Transverse colon (tissue), 4 donors: ENCODE results near the gene PPP1R13B.

Experiments used
- EP300 ChIP-seq: sonication (generic); formaldehyde crosslinking; IDR thresholded peaks from one replicate; pipeline ENCODE4 v1.6.1; 2017; ENCODE audit warnings: antibody characterized with exemption, low read depth
- POLR2A ChIP-seq: fragments of 450-650 bp; IDR thresholded peaks from one replicate; pipeline ENCODE4 v1.6.1; 2016; ENCODE audit warnings: antibody characterized with exemption, mild to moderate bottlenecking, moderate library complexity
- POLR2AphosphoS5 ChIP-seq, 3 donors: sonication (generic); formaldehyde crosslinking; IDR thresholded peaks; one replicate each; pipeline ENCODE4 v1.6.1; 2016; ENCODE audit warnings: antibody characterized with exemption in 3 of 3
- TF ChIP-seq, protein P1 (sequence below), 5 experiments: fragments of 200-600 bp in 3 of 5; fragments of 450-650 bp in 2 of 5; sonication (generic) in 3 of 5; IDR thresholded peaks; 1 replicate in 2 of 5; 2 replicates in 3 of 5; pipeline ENCODE4 v1.5.1; 2016 to 2017; ENCODE audit warnings: antibody characterized with exemption in 5 of 5, inconsistent platforms in 3 of 5, mild to moderate bottlenecking in 2 of 5, moderate library complexity in 1 of 5

DNA sequence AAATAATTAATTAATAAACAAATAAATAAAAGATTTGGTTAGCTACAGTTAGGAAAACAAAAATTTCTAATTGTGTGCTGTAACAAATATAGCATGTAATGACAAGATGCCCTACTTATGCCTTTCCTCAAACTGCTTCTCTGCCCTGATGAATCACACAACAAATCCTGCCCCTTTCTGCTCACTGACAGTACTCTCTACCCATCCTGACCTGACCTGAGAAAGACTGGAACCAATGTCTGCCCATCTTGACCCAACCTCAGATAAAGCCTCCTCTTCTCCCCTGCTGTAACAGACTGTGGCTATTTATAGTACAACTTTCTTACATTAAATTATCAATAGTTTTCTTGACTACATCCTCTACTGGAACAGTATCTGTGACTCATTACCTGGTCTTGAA, 43.7 kb downstream of the PPP1R13B start:
- TF ChIP-seq, protein P1, sequence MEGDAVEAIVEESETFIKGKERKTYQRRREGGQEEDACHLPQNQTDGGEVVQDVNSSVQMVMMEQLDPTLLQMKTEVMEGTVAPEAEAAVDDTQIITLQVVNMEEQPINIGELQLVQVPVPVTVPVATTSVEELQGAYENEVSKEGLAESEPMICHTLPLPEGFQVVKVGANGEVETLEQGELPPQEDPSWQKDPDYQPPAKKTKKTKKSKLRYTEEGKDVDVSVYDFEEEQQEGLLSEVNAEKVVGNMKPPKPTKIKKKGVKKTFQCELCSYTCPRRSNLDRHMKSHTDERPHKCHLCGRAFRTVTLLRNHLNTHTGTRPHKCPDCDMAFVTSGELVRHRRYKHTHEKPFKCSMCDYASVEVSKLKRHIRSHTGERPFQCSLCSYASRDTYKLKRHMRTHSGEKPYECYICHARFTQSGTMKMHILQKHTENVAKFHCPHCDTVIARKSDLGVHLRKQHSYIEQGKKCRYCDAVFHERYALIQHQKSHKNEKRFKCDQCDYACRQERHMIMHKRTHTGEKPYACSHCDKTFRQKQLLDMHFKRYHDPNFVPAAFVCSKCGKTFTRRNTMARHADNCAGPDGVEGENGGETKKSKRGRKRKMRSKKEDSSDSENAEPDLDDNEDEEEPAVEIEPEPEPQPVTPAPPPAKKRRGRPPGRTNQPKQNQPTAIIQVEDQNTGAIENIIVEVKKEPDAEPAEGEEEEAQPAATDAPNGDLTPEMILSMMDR (IDR thresholded peaks at IDR 0.05): no peak
- TF ChIP-seq POLR2A (no peak), EP300 (no peak), POLR2AphosphoS5 (IDR thresholded peaks at IDR 0.05) (no peak)
